ENCODE results near the gene ATP1A2.

DNA sequence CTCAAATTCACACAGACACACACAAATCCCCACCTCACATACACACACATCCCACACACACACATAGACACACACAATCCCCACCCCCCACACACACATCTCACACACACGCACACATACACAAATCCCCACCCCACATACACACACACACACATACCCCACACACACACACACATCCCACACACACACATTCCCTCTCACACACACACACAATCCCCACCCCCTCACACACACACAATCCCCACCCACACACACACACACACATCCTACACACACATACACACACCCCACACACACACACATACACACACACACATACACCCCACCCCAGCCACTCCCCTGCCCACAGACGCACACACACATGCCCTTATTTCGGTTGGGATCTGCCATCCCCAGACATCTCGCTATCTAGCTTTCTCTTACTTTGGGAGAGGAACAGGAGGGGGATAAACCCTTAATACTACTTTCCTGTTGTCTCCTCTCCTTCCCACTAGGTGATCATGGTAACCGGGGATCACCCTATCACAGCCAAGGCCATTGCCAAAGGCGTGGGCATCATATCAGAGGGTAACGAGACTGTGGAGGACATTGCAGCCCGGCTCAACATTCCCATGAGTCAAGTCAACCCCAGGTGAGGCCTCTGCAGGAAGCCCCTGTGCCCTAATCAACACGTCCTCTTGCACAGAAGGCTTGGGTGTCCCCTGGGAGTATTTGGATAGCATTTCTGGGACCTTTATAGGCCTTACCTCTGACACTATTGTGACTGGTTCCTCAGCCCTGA, 18.6 kb downstream of the ATP1A2 start:
- TF ChIP-seq CTCF (IDR thresholded peaks at IDR 0.05) (no peak), POLR2AphosphoS5 (IDR thresholded peaks at IDR 0.05; ENCODE audit: insufficient read depth in 1 of 2, low read depth in 1 of 2) (no peak), POLR2A (IDR thresholded peaks at IDR 0.05) (no peak)

Data from vagina (tissue), 2 donors.